Measurements from ENCODE around the gene NKIRAS2. TPM values are rescaled to one million over a fixed set of nuclear protein-coding genes. Genes with fewer than 3 reads are reported as not detected.

Gene NKIRAS2
- total and polyA plus RNA-seq, 2 donors (not counting 1 experiment from before 2014, with no cell fraction given): 18.8 to 37.7 TPM

DNA sequence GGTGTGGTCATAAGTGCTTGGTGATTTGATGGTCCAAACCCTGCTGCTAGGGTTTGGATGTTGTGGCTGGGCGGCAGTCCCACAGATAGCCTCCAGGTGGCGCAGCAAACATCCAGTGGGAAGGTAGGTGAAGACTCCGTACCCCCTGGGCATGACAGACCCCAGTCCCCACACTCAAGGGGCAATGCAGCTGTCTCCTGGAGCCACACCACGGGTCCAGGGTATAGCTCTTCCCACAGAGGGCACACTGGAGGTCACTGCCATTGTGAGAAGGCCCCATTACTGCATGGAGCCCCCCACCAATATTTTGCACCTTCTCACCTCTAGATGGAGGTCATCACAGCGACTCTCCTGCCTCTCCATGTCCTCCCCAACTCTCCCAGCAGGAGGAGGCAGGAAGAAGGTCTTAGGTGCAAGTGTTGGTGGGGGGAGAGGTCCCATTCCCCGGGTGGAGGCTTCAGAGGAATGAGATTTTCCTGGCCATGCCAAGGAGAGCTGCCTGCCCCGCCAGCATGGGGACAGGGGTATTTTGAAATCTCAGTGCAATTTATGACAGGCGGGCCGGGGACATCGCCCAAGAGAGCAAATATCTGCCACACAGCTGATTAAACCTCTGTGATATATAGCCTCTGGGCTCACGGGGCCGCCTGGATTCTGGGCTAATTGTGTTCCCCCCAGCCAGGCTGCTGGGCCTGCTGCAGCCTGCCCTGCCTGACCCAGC is 47.6 kb downstream of the NKIRAS2 start:
- no peak overlapping the region for H3K4me2 ChIP-seq (ENCODE audit: extremely low read depth, insufficient read depth, low read length)
- TF ChIP-seq EZH2 (IDR thresholded peaks at IDR 0.05; ENCODE audit: low read length, missing control alignments): no peak
- TF ChIP-seq, protein P1, sequence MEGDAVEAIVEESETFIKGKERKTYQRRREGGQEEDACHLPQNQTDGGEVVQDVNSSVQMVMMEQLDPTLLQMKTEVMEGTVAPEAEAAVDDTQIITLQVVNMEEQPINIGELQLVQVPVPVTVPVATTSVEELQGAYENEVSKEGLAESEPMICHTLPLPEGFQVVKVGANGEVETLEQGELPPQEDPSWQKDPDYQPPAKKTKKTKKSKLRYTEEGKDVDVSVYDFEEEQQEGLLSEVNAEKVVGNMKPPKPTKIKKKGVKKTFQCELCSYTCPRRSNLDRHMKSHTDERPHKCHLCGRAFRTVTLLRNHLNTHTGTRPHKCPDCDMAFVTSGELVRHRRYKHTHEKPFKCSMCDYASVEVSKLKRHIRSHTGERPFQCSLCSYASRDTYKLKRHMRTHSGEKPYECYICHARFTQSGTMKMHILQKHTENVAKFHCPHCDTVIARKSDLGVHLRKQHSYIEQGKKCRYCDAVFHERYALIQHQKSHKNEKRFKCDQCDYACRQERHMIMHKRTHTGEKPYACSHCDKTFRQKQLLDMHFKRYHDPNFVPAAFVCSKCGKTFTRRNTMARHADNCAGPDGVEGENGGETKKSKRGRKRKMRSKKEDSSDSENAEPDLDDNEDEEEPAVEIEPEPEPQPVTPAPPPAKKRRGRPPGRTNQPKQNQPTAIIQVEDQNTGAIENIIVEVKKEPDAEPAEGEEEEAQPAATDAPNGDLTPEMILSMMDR (conservative IDR thresholded peaks at IDR 0.05 in 1 of 2, IDR thresholded peaks at IDR 0.05 in 1 of 2; ENCODE audit: low read depth in 1 of 2, low read length in 2 of 2): peak; percentile 77 to 95
- H3K79me2 ChIP-seq (ENCODE audit: control insufficient read depth, insufficient read depth, low read length): no peaks in the 10 kb centered on the region
- no peak overlapping the region for H3K27ac ChIP-seq (ENCODE audit: insufficient read depth, low read length)
- H4K20me1 ChIP-seq (ENCODE audit: control insufficient read depth, extremely low read depth, insufficient read depth, low read length): no peaks in the 10 kb centered on the region
- H3K27me3 ChIP-seq (ENCODE audit: control insufficient read depth, insufficient read depth, low read length): peaks cover 27% of the 10 kb centered on the region
- no peaks in the 10 kb centered on the region for H3K9me3 ChIP-seq (ENCODE audit: control insufficient read depth, insufficient read depth, low read depth, low read length)
- H3K9ac ChIP-seq (ENCODE audit: insufficient read depth, low read length): no peak overlapping the region
- peak; percentile 11 to 29 for DNase-seq (ENCODE audit: low read depth in 2 of 2)
- H2AFZ ChIP-seq (ENCODE audit: low read length): no peak overlapping the region
- H3K4me3 ChIP-seq (replicated peaks in 1 of 4; ENCODE audit: control extremely low read depth in 1 of 4, insufficient read depth in 1 of 4, low read depth in 3 of 4, low read length in 4 of 4): no peak overlapping the region
- H3K4me1 ChIP-seq (ENCODE audit: control insufficient read depth, extremely low read depth, insufficient read depth, low read length): no peaks in the 10 kb centered on the region
- H3K36me3 ChIP-seq (ENCODE audit: control insufficient read depth, insufficient read depth, low read length): no peaks in the 10 kb centered on the region

DNA sequence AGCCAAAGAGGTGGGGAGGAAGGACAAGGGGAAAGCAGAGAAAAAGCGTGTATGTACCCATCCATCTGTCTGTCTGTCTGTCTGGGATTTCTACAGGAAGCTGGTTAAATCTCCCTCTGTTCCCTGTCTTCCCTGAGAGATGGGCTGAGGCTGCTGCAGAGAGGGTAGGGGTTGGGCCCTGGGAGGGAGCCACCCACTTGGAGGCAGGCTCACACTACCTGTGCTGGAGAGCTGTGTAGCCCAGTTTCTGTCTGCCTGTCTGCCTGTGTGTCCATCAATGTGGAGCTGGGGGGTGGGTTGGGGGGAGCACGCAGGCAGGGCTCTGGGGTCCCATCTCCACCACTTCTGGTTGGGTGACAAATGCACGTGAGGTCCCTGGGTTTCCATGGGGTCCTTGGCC is 49.1 kb downstream of the NKIRAS2 start:
- Histone ChIP-seq H3K4me2 (ENCODE audit: extremely low read depth, insufficient read depth, low read length) (no peak overlapping the region), H4K20me1 (ENCODE audit: control insufficient read depth, extremely low read depth, insufficient read depth, low read length) (no peaks in the 10 kb centered on the region), H3K79me2 (ENCODE audit: control insufficient read depth, insufficient read depth, low read length) (no peaks in the 10 kb centered on the region), H3K4me1 (ENCODE audit: control insufficient read depth, extremely low read depth, insufficient read depth, low read length) (no peaks in the 10 kb centered on the region), H3K9me3 (ENCODE audit: control insufficient read depth, insufficient read depth, low read depth, low read length) (no peaks in the 10 kb centered on the region), H3K9ac (ENCODE audit: insufficient read depth, low read length) (no peak overlapping the region), H3K27me3 (ENCODE audit: control insufficient read depth, insufficient read depth, low read length) (peaks cover 31% of the 10 kb centered on the region), H3K4me3 (replicated peaks in 1 of 4; ENCODE audit: control extremely low read depth in 1 of 4, insufficient read depth in 1 of 4, low read depth in 3 of 4, low read length in 4 of 4) (no peak overlapping the region), H3K36me3 (ENCODE audit: control insufficient read depth, insufficient read depth, low read length) (no peaks in the 10 kb centered on the region), H3K27ac (ENCODE audit: insufficient read depth, low read length) (no peak overlapping the region), H2AFZ (ENCODE audit: low read length) (no peak overlapping the region)
- no peak for DNase-seq (ENCODE audit: low read depth in 2 of 2)
- no peak for TF ChIP-seq EZH2 (IDR thresholded peaks at IDR 0.05; ENCODE audit: low read length, missing control alignments)
- TF ChIP-seq, protein P1 (conservative IDR thresholded peaks at IDR 0.05 in 1 of 2, IDR thresholded peaks at IDR 0.05 in 1 of 2; ENCODE audit: low read depth in 1 of 2, low read length in 2 of 2): no peak

DNA sequence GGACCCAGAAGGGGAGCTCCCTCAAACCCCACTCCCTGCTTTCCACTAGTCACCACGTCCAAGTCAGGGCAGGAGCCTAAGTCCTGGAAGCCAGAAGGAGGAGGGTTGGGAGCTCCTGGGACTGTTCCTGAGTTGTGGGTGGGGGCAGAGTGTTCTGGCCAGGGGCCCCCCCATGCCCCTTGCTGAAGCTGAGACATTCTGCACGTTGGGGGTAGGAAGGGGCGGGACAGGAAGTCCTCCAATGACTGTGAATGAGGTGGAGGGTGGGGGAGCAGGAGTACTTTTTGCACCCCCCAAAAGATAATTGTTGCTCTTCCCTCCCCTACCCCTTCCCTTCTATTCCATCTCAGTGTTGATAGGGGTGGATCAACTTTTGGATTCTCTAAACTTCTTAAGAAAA is 51.9 kb downstream of the NKIRAS2 start:
- no peak overlapping the region for H3K27ac ChIP-seq (ENCODE audit: insufficient read depth, low read length)
- no peak overlapping the region for H3K9ac ChIP-seq (ENCODE audit: insufficient read depth, low read length)
- no peaks in the 10 kb centered on the region for H4K20me1 ChIP-seq (ENCODE audit: control insufficient read depth, extremely low read depth, insufficient read depth, low read length)
- H3K27me3 ChIP-seq (ENCODE audit: control insufficient read depth, insufficient read depth, low read length): peaks cover 33% of the 10 kb centered on the region
- no peaks in the 10 kb centered on the region for H3K9me3 ChIP-seq (ENCODE audit: control insufficient read depth, insufficient read depth, low read depth, low read length)
- H2AFZ ChIP-seq (ENCODE audit: low read length): no peak overlapping the region
- no peak for TF ChIP-seq EZH2 (IDR thresholded peaks at IDR 0.05; ENCODE audit: low read length, missing control alignments)
- TF ChIP-seq, protein P1 (conservative IDR thresholded peaks at IDR 0.05 in 1 of 2, IDR thresholded peaks at IDR 0.05 in 1 of 2; ENCODE audit: low read depth in 1 of 2, low read length in 2 of 2): no peak
- H3K4me3 ChIP-seq (replicated peaks in 1 of 4; ENCODE audit: control extremely low read depth in 1 of 4, insufficient read depth in 1 of 4, low read depth in 3 of 4, low read length in 4 of 4): no peak overlapping the region
- H3K4me2 ChIP-seq (ENCODE audit: extremely low read depth, insufficient read depth, low read length): no peak overlapping the region
- no peaks in the 10 kb centered on the region for H3K4me1 ChIP-seq (ENCODE audit: control insufficient read depth, extremely low read depth, insufficient read depth, low read length)
- no peak for DNase-seq (ENCODE audit: low read depth in 2 of 2)
- H3K79me2 ChIP-seq (ENCODE audit: control insufficient read depth, insufficient read depth, low read length): no peaks in the 10 kb centered on the region
- no peaks in the 10 kb centered on the region for H3K36me3 ChIP-seq (ENCODE audit: control insufficient read depth, insufficient read depth, low read length)
